Ishikawa (cell line): Measurements from ENCODE around the gene RALGPS2.

Source experiments
- CEBPB ChIP-seq: IDR thresholded peaks from 2 replicates; pipeline ENCODE4 v1.6.1; 2012
- CREB1 ChIP-seq: IDR thresholded peaks from 2 replicates; pipeline ENCODE4 v1.6.1; 2012; ENCODE audit warnings: low read depth
- EGR1 ChIP-seq: IDR thresholded peaks from 2 replicates; pipeline ENCODE4 v1.6.1; 2012
- EP300 ChIP-seq: IDR thresholded peaks from 2 replicates; pipeline ENCODE4 v1.6.1; 2012; ENCODE audit warnings: borderline replicate concordance
- FOXM1 ChIP-seq: IDR thresholded peaks from 2 replicates; pipeline ENCODE4 v1.6.1; 2012; ENCODE audit warnings: low read depth, borderline replicate concordance
- NFIC ChIP-seq: IDR thresholded peaks from 2 replicates; pipeline ENCODE4 v1.6.1; 2012
- RAD21 ChIP-seq: IDR thresholded peaks from 2 replicates; pipeline ENCODE4 v1.6.1; 2012; ENCODE audit warnings: low read depth
- TAF1 ChIP-seq: IDR thresholded peaks from 2 replicates; pipeline ENCODE4 v1.6.1; 2012; ENCODE audit warnings: low read depth, mild to moderate bottlenecking
- TCF12 ChIP-seq: IDR thresholded peaks from 2 replicates; pipeline ENCODE4 v1.6.1; 2012; ENCODE audit warnings: low read depth
- TEAD4 ChIP-seq: IDR thresholded peaks from 2 replicates; pipeline ENCODE4 v1.6.1; 2012
- USF1 ChIP-seq: IDR thresholded peaks from 2 replicates; pipeline ENCODE4 v1.6.1; 2012
- YY1 ChIP-seq: IDR thresholded peaks from 2 replicates; pipeline ENCODE4 v1.6.1; 2012; ENCODE audit warnings: low read depth
- ZBTB7A ChIP-seq: IDR thresholded peaks from 2 replicates; pipeline ENCODE4 v1.6.1; 2012; ENCODE audit warnings: low read depth
- TF ChIP-seq, protein P1 (sequence below): IDR thresholded peaks from 2 replicates; pipeline ENCODE4 v1.6.1; 2012
- TF ChIP-seq, protein P2 (sequence below): IDR thresholded peaks from 2 replicates; pipeline ENCODE4 v1.6.1; 2012; ENCODE audit warnings: low read depth, mild to moderate bottlenecking

RALGPS2 gene

GRCh38 chr1:178798232-178798861, 73.3 kb downstream of the RALGPS2 start:
- no peak for TF ChIP-seq EP300
- TF ChIP-seq EGR1 = no peak
- no peak for TF ChIP-seq TEAD4
- no peak for TF ChIP-seq ZBTB7A
- TF ChIP-seq YY1 = no peak
- TF ChIP-seq, protein P1, sequence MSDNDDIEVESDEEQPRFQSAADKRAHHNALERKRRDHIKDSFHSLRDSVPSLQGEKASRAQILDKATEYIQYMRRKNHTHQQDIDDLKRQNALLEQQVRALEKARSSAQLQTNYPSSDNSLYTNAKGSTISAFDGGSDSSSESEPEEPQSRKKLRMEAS = no peak
- no peak for TF ChIP-seq CREB1
- TF ChIP-seq, protein P2, sequence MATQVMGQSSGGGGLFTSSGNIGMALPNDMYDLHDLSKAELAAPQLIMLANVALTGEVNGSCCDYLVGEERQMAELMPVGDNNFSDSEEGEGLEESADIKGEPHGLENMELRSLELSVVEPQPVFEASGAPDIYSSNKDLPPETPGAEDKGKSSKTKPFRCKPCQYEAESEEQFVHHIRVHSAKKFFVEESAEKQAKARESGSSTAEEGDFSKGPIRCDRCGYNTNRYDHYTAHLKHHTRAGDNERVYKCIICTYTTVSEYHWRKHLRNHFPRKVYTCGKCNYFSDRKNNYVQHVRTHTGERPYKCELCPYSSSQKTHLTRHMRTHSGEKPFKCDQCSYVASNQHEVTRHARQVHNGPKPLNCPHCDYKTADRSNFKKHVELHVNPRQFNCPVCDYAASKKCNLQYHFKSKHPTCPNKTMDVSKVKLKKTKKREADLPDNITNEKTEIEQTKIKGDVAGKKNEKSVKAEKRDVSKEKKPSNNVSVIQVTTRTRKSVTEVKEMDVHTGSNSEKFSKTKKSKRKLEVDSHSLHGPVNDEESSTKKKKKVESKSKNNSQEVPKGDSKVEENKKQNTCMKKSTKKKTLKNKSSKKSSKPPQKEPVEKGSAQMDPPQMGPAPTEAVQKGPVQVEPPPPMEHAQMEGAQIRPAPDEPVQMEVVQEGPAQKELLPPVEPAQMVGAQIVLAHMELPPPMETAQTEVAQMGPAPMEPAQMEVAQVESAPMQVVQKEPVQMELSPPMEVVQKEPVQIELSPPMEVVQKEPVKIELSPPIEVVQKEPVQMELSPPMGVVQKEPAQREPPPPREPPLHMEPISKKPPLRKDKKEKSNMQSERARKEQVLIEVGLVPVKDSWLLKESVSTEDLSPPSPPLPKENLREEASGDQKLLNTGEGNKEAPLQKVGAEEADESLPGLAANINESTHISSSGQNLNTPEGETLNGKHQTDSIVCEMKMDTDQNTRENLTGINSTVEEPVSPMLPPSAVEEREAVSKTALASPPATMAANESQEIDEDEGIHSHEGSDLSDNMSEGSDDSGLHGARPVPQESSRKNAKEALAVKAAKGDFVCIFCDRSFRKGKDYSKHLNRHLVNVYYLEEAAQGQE = no peak
- no peak for TF ChIP-seq RAD21
- TF ChIP-seq USF1 = no peak
- no peak for TF ChIP-seq NFIC
- TF ChIP-seq TAF1 = no peak
- TF ChIP-seq FOXM1 = no peak
- TF ChIP-seq TCF12 = no peak
- TF ChIP-seq CEBPB = no peak

- TF ChIP-seq TAF1 (no peak), TCF12 (no peak), YY1 (no peak)
Observed at GRCh38 chr1:178802873-178803272, 77.8 kb downstream of the RALGPS2 start.

- TF ChIP-seq, protein P2 = no peak
- TF ChIP-seq TCF12 (no peak), USF1 (no peak), RAD21 (no peak), EP300 (no peak), EGR1 (no peak), CREB1 (no peak), NFIC (no peak), FOXM1 (no peak), TAF1 (no peak), TEAD4 (no peak), ZBTB7A (no peak)
- TF ChIP-seq, protein P1 = no peak
Observed at GRCh38 chr1:178806665-178807300, 81.7 kb downstream of the RALGPS2 start.

- TF ChIP-seq ZBTB7A = no peak
- TF ChIP-seq EP300 = no peak
- no peak for TF ChIP-seq TEAD4
- TF ChIP-seq, protein P2 = no peak
- no peak for TF ChIP-seq NFIC
- no peak for TF ChIP-seq FOXM1
- no peak for TF ChIP-seq TCF12
- TF ChIP-seq EGR1 = no peak
- no peak for TF ChIP-seq USF1
- TF ChIP-seq YY1 = no peak
- TF ChIP-seq, protein P1 = no peak
- no peak for TF ChIP-seq RAD21
- no peak for TF ChIP-seq CREB1
- TF ChIP-seq CEBPB = no peak
- TF ChIP-seq TAF1 = no peak
Observed at GRCh38 chr1:178808529-178808928, 83.5 kb downstream of the RALGPS2 start.
